Testis (tissue), 2 donors: ENCODE measurements around the gene VTCN1.

ENCODE experiments used
- CTCF ChIP-seq, 3 experiments: fragments of 450-650 bp in 2 of 3; fragments of 200-600 bp in 1 of 3; sonication (generic) in 1 of 3; IDR thresholded peaks; one replicate each; pipeline ENCODE4 v1.5.1; 2016 to 2019; ENCODE audit warnings: antibody characterized with exemption in 3 of 3, mild to moderate bottlenecking in 2 of 3, moderate library complexity in 1 of 3
- POLR2A ChIP-seq: fragments of 450-650 bp; IDR thresholded peaks from one replicate; pipeline ENCODE4 v1.6.1; 2017; ENCODE audit warnings: antibody characterized with exemption, mild to moderate bottlenecking, moderate library complexity

GRCh38 chr1:117209094-117209493 lies 1.6 kb downstream of the VTCN1 start:
- TF ChIP-seq CTCF (IDR thresholded peaks at IDR 0.05) (no peak), POLR2A (no peak)
